GM19372 (cell line): ENCODE data around the gene CNNM4.

Experiments used
- ATAC-seq: cut with Tn5 transposase; IDR thresholded peaks from one replicate; pipeline ENCODE4 v1.9.1; 2021; ENCODE audit warnings: mild to moderate bottlenecking, low read depth, moderate library complexity; ENCODE audit not compliant: unreplicated experiment

CNNM4 gene

GRCh38 chr2:96760036-96760985 is at the start of gene CNNM4:
CNNM4 (plus strand) TSS chr2:96760902; CDS start chr2:96761000, 98 bp downstream.
- ATAC-seq = peak; percentile 79

GRCh38 chr2:96710985-96711384 is 49.7 kb upstream of the CNNM4 start:
- ATAC-seq = no peak

GRCh38 chr2:96715658-96716057 is 45.0 kb upstream of the CNNM4 start:
- ATAC-seq = no peak

DNA sequence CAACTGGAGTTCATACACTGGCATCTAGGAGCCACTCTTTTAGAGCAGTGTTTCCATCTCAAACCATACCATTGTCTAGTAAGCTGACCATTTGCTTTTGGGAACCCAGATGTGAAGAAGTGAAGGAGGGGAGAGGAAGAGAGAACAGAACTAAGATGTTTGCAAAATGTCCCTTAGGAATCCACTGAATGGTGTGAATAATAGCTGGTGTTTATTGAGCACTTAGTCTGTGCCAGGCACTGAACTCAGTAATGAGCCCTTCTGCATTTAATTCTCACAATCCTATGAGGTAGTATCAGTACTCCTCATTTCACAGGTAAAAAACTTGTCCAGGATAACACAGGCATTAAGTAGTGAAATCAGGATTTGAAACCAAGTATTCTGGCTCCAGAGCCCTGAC is 44.3 kb upstream of the CNNM4 start:
- ATAC-seq = no peak

DNA sequence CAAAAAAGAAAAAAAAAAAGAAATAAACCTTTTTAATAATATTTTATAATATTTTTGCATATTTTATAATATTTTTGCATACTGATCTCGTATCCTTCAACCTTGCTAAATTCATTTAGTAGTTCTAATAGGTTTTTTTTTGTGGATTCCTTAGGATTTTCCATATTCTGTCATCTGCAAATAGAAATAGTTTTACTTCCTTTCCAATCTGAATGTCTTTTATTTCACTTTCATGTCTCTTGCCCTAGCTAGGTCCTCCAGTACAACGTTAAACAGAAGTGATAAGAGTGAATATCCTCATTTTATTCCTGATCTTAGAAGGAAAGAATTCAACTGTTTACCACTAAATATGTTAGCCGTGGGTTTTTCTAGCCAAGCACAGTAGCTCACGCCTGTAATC is 34.6 kb upstream of the CNNM4 start:
- no peak for ATAC-seq

- no peak for ATAC-seq
These were observed 33.3 kb upstream of the CNNM4 start for GRCh38 chr2:96727431-96727830.

DNA sequence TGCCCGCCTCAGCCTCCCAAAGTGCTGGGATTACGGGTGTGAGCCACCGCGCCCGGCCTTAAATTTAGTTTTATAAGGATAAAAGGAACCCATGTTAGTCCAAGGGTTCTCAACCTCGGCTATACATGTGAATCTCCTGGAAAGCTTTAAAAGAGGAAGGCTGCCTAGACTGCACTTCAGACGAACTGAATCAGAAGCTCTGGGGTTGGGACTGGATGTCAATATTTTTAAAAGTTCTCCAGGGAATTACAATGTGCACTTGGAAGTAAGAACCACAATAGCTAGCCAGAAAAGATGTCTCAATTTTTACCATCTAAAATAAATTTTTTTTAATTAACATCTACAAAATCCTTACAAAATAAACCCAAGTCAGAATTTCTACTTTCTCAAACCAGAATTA is 31.0 kb upstream of the CNNM4 start:
- no peak for ATAC-seq

DNA sequence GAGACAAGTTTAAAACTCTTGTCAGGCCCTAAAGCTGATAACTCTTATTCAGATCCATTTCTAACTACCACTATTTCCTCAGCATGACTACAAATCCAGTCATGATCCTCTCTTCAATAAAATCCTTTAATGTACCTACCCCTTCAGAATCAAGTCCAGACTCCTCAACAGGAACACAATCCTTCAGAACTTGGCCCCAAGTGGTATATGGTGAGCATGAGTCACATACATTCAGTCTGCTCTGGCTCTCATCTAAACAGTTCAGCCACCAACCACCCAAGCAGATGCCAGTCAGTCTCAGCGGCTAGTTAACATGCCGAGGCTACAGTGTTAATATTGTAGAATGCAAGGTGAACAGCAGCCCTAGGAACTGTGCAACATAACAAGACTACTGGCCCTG is 30.5 kb upstream of the CNNM4 start:
- no peak for ATAC-seq

- ATAC-seq = no peak
These were observed 26.8 kb upstream of the CNNM4 start for GRCh38 chr2:96733931-96734330.

GRCh38 chr2:96734880-96735583 is 25.7 kb upstream of the CNNM4 start:
- ATAC-seq = no peak

GRCh38 chr2:96737251-96737650 is 23.5 kb upstream of the CNNM4 start:
- ATAC-seq = no peak

DNA sequence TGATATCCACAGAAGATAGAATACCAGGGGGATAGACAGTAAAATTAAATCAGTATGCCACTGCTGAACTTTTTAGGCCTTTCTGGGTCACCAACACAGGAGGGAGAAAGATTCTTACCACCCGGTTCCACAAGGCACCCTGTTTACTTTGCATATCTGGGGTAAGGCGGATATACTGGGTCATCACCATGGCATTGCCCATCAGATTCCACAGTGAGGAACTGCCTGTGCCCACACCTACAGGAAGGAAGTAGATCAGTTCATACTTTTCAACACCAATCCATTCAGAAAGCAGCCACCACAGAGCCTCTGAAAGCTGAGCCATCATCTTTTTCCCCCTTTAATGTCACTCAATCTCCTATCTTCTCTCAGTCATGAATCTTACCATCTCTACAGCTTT is 22.9 kb upstream of the CNNM4 start:
- ATAC-seq = no peak

DNA sequence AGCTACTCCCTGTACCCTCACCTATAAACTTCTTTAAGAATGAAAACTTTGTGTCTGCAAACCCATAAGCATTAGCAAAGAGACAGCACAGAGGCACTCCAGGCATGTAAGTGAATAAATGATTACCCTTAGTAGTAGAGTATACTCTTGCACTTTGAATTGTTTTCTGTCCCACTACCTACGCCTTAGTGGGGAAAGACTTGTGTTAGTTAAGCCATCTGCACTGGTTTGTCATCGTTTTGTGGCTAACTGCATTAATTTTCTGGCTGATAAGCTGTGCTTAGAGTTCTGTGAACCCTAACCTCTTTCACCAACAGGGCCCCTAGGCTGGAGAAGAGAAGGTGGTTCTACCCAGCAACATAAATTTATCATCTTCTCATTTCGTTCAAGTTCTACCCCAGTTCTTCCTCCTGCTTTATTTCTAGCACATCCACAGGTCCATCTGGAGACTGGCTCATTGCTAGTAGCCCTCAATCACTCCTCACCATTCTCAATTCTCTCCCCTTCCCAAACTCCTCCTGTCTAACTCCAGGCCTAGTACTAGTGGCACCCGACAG is 21.5 kb upstream of the CNNM4 start:
- ATAC-seq = no peak

- peak; percentile 100 for ATAC-seq
These were observed 20.9 kb upstream of the CNNM4 start, which contains the start of gene LMAN2L for GRCh38 chr2:96739633-96740428. LMAN2L (minus strand) TSS chr2:96740064; CDS start chr2:96740040, 24 bp downstream.

GRCh38 chr2:96747061-96747617 is 13.6 kb upstream of the CNNM4 start:
- ATAC-seq = no peak

GRCh38 chr2:96751800-96752199 is 8.9 kb upstream of the CNNM4 start:
- no peak for ATAC-seq

DNA sequence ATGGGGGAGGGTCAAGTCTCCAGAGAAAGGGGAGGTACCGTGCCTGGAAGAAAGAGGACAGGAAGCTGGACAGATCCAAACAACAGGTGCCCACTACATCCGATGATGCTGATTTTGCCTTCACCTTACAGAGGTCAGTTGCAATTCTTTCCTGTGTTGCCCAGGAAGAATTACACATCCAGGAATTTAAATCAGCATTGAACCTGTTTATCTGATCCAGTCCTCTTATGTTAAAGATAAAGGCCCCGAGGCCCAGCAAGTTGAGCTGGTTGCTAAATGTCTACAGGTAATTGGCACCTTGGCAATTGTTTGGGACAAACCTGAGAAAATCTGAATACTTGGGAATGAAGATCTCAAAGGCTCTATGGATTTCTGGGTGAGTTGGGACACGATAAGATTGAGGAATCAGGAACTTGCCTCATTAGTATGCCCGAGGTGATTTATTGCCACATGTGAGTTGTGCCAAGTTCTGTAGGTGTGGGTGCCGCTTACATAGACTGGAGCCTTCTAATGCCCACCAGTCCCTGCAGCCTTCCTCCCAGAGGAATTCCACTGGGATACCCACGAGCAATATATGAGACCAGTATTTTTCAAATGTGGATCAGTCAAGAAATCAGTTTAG is 6.9 kb upstream of the CNNM4 start:
- no peak for ATAC-seq

DNA sequence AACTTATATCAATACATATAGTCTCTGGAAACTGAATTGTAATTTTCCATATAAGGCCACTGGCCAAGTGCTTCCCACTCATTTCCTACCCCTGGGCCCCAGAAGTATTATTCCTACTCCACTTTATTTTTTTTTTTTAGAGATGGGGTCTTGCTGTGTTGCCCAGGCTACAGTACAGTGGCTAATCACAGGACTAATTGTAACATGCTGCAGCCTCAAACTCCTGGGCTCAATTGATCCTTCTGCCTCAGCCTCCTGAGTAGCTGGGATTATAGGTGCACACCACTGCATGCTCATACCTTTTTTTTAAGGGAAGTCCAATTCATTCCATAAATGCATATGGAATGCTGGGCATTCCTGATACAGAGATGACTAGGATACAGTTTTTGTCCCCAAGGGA is 6.4 kb upstream of the CNNM4 start:
- no peak for ATAC-seq

DNA sequence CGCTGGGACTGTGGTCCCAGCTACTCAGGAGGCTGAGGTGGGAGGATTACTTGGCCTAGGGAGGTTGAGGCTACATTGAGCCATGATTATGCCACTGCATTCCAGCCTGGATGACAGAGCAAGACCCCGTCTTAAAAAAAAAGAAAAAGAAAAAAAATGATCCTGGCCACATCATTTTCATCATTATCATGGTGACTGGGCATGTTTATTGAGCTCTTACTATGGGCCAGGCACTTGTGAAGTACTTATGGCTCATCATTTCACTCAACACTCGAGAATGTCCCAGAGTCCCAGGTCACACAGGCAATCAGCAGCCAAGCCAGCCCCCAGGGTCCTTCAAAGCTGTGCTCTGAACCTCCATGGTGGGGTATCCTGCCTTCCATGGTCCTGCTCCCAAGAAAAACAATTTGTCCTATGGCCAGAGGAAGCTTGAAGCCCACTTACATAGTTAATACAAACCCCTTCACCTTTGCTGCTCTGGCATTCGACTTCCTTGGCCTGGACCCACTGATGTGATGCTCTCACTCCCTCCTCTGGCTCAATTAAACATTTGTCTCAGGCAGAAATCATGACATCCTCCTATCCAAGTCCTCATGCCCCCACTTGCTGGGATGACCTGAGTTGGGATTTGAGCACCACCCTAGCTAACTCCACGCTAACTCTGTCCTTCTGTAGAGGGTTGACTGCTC is 3.8 kb upstream of the CNNM4 start:
- ATAC-seq = no peak
